Stimulated activated CD4-positive, alpha-beta T cell treated with anti-CD3 and anti-CD28 coated beads, Interleukin-1b, Interleukin-23, amount 100 ng/mL, for 24 hours (primary cell): ENCODE measurements around the gene LMBR1.
"Not testable (repeated sequence)": the region's sequence is repeated elsewhere in the genome, so short reads cannot be mapped to it uniquely, and the experiment has no call there.

Source experiments
- DNase-seq, 4 experiments: peaks; one replicate each; pipeline ENCODE4 v3.0.0-alpha.2; 2020; ENCODE audit warnings: low read depth in 4 of 4, low spot score in 1 of 4

The LMBR1 gene

GRCh38 chr7:156848979-156849378 is 44.0 kb downstream of the LMBR1 start:
- no peak for DNase-seq

- DNase-seq: no peak
Observed at GRCh38 chr7:156845379-156846101, 47.4 kb downstream of the LMBR1 start.

DNA sequence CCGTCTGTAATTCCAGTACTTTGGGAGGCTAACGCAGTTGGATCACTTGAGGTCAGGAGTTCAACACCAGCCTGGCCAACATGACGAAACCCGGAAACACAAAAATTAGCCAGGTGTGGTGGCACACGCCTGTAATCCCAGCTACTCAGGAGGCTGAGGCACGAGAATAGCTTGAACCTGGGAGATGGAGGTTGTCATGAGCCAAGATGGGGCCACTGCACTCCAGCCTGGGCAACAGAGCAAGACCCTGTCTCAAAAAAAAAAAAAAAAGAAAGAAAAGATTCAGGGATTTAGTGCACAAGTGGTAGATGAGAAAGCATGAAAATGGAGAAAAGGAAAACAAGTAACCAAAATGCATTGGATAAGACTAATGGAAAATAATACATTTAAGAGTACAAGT is 49.4 kb downstream of the LMBR1 start:
- DNase-seq: not testable (repeated sequence)

GRCh38 chr7:156843157-156843556 is 49.8 kb downstream of the LMBR1 start:
- DNase-seq: no peak

GRCh38 chr7:156842740-156843140 is 50.2 kb downstream of the LMBR1 start:
- no peak for DNase-seq

DNA sequence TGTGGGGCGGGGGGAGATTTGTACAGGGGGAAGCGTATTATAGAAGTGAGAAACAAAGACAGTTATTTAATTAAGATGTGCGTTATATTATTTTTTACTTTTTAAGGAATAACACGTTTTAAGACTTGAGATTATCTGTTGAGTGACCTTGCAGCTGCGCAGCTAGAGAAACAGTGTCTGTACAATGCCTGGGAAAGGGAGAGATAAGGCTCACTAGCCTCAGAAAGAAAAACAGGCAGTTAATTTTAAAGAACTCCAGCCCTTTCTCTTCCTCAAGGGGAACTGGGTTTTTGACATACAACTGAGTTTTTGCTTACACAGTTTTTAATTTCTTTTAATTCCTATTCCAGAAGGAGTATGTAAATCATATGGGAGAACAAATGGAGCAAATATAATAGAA is 50.7 kb downstream of the LMBR1 start:
- DNase-seq: no peak

DNA sequence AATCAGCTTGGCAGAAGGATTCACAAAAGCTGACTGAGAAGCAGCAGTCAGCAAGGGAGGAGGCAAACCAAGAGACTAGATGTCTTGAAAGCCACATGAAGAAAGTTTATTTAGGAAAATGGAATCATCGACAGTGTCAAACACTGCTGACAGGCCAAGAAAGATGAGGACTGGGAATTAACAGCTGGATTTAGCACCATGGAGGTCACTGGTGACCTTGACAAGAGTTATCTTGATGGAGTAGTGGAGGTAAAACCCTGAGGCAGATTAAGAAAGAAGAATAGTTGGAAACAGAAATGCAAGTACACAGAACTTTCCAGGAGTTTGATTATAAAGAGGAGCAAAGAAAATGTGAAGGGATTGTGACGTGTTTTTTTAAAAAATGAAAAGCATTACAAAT is 51.5 kb downstream of the LMBR1 start:
- no peak for DNase-seq

DNA sequence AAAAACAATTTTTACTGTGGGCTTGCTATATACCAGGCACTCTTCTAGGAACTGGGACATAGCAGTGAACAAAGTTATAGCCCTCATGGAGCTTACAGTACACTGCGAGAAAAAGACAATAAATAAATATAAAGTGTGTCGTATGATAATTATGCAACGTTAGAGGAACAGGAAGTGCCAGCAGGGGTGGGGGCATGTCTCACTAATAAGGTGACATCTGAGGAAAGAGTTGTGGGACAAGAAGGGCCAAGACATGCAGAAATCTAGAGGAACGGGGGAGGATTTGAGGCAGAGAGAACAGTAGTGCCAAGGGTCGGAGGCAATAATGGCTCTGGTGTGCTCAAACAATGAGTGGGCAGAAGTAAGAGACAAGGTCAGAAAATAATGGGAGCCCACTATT is 52.8 kb downstream of the LMBR1 start:
- DNase-seq: no peak

GRCh38 chr7:156836443-156836842 is 56.5 kb downstream of the LMBR1 start:
- DNase-seq: no peak

DNA sequence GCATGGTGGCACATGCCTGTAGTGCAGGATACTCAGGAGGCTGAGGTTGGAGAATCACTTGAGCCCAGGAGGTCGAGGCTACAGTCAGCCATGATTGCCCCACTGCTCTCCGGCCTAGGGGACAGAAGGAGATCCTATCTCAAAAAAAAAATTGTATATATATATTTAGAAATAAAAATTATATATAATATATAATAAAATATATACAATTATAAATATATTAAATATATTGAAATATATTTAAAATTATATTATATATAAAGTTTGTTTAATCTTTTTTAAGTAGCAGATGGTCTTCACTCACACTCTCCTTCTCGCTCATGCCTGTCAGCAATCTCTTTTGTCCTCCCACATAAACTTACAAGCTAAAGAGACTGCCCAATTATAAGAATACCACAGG is 58.5 kb downstream of the LMBR1 start:
- no peak for DNase-seq

DNA sequence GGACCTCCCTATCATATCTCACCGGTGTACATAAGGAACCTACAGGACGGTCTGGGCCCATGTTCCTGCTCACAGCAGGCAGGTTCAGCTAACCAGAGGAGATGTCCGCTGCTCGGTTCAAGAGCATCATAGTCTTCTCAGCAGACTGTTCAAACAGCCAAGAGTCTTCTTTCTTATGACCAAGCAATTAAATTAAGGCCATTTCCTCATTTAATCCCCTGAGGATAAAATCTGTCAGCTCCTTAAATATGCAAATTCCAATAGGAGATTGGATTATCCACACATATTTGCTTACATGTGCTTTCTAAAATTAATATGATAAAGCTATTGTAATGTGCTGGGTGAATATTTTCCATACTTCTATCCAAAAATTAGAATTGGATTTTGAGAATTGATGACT is 59.7 kb downstream of the LMBR1 start:
- DNase-seq: no peak

GRCh38 chr7:156832195-156832877 is 60.6 kb downstream of the LMBR1 start:
- no peak for DNase-seq

DNA sequence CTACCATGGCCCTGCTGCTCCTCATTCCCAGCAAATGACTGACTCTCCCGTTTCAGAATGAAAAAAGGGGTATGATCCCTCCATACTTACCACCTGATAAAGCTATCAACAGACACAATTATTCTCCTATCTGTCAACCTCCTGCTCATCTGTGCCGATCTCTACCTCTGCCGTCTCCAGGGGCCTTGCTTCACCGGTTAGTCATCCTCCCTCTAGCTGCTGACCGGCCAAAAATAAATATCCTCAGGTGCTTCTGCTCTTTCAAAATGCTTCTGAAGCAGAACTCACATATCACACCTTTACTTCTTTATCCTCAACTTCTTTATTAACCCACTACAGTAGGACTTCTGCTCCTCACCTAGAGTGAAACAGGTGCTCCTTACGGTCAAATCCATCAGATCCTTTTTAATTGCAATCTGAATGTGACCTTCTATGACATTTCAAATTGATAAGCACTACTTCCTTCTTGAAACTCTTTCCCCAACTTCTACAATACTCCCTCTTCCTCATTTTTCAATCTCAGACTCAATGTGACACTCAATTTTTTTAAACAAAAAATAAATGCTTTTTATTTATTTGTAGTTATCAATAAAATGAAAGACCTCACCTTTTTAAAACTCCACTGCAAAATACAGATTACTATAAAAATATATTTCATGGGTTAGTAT is 63.2 kb downstream of the LMBR1 start:
- no peak for DNase-seq

- no peak for DNase-seq
Observed at GRCh38 chr7:156827587-156828203, 65.3 kb downstream of the LMBR1 start.

GRCh38 chr7:156823435-156823834 is 69.5 kb downstream of the LMBR1 start:
- no peak for DNase-seq

GRCh38 chr7:156820445-156821063 is 72.4 kb downstream of the LMBR1 start:
- DNase-seq: no peak

DNA sequence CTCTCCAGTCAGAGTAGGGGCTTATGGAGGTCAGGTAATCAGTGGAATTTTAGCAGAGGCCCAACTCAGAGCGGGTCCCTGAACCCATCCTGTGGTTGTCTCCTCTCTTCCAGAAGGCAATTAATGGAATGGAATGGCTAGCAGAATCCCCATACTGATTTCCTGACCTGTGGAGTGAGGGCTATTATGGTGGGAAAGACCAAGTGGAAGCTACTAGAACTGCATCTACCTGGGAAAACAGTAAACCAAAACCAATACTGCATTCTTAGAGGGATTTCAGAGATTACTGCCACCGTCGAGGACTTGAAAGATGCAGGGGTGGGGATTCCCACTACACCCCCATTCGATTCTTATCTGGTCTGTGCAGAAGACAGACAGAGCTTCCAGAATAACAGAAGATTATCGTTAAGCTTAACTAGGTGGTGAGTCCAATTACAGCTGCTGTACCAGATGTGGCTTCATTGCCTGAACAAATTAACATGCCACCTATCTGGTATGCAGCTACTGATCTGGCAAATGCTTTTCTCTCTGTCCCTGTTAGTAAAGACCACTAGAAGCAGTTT is 73.2 kb downstream of the LMBR1 start:
- no peak for DNase-seq

GRCh38 chr7:156818133-156818532 is 74.8 kb downstream of the LMBR1 start:
- no peak for DNase-seq

DNA sequence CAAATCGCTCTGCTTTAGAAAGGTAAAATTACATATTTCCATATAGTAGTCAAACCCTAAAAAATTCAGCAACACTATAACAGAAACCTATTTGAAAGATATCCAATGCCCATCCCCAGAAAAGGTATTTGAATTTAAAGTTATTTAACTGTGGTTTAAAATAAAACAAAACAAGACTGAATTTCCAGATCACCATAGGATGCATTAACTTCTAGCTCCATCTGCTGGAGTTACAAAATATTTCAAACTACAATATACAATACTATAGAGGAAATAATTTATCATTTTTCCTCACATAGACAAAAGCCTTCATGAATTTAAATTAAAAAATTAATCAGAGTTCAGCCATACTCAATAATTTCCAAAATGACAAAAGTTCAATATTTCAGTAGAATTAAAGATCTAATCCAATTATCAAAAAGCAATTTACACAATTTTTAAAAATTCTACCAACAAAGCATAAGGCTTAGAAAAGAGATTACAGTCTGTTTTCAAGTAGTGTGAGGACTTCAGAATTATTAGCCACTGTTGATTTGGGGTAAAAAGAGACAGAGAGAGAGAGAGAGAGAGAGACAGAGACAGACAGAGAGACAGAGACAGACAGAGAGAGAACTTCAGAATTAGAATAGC is 75.9 kb downstream of the LMBR1 start:
- no peak for DNase-seq

- no peak for DNase-seq
Observed at GRCh38 chr7:156811706-156812105, 81.3 kb downstream of the LMBR1 start.

DNA sequence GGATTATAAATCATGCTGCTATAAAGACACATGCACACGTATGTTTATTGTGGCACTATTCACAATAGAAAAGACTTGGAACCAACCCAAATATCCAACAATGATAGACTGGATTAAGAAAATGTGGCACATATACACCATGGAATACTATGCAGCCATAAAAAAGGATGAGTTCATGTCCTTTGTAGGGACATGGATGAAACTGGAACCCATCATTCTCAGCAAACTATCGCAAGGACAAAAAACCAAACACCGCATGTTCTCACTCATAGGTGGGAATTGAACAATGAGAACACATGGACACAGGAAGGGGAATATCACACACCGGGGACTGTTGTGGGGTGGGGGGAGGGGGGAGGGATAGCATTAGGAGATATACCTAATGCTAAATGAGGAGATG is 89.3 kb downstream of the LMBR1 start:
- DNase-seq: not testable (repeated sequence)
